Thyroid gland (tissue), 4 donors: ENCODE data around the gene INTS7.

Source experiments
- CTCF ChIP-seq, 6 experiments: fragments of 200-600 bp in 3 of 6; fragments of 450-650 bp in 3 of 6; sonication (generic) in 3 of 6; IDR thresholded peaks; one replicate each; pipeline ENCODE4 v1.5.1; 2016 to 2019; ENCODE audit warnings: antibody characterized with exemption in 6 of 6, mild to moderate bottlenecking in 2 of 6, inconsistent platforms in 1 of 6, moderate library complexity in 1 of 6
- POLR2A ChIP-seq, 2 donors: fragments of 450-650 bp; IDR thresholded peaks; one replicate each; pipeline ENCODE4 v1.6.1; 2017; ENCODE audit warnings: antibody characterized with exemption in 2 of 2, mild to moderate bottlenecking in 2 of 2, moderate library complexity in 1 of 2

GRCh38 chr1:212060632-212061472, 25.5 kb upstream of the INTS7 start:
- TF ChIP-seq CTCF (IDR thresholded peaks at IDR 0.05) (no peak), POLR2A (IDR thresholded peaks at IDR 0.05) (no peak)
